ENCODE results near the gene UQCRFS1. TPM values are rescaled to one million over a fixed set of nuclear protein-coding genes. Genes with fewer than 3 reads are reported as not detected.
"Not testable (repeated sequence)": the region's sequence is repeated elsewhere in the genome, so short reads cannot be mapped to it uniquely, and the experiment has no call there.

The UQCRFS1 gene
- total RNA-seq, 1 donor: 26.9 TPM

DNA sequence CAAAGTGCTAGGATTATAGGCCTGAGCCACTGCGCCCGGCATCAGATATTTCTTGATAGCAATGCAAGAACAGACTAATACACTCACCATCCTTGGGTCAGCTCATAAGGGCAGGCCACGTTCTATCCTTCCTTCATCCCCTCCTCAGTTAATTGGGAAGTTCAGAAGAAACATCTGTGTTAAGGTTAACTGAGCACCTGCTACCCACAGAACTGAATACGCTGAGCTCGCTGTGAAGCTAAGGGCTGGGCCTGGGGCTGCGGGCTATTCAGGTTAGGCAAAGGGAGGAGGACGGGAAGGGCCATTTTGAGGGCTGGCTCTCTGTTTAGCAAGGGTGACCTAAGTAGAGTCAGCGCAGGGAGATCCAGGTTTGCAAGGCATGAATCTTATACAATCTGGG is 43.0 kb upstream of the UQCRFS1 start:
- no peak for DNase-seq (ENCODE audit: low read depth)
- H3K4me3 ChIP-seq (ENCODE audit: low read depth, low read length): no peak overlapping the region
- TF ChIP-seq, protein P1, sequence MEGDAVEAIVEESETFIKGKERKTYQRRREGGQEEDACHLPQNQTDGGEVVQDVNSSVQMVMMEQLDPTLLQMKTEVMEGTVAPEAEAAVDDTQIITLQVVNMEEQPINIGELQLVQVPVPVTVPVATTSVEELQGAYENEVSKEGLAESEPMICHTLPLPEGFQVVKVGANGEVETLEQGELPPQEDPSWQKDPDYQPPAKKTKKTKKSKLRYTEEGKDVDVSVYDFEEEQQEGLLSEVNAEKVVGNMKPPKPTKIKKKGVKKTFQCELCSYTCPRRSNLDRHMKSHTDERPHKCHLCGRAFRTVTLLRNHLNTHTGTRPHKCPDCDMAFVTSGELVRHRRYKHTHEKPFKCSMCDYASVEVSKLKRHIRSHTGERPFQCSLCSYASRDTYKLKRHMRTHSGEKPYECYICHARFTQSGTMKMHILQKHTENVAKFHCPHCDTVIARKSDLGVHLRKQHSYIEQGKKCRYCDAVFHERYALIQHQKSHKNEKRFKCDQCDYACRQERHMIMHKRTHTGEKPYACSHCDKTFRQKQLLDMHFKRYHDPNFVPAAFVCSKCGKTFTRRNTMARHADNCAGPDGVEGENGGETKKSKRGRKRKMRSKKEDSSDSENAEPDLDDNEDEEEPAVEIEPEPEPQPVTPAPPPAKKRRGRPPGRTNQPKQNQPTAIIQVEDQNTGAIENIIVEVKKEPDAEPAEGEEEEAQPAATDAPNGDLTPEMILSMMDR (IDR thresholded peaks at IDR 0.05; ENCODE audit: insufficient read depth, low read length): no peak

DNA sequence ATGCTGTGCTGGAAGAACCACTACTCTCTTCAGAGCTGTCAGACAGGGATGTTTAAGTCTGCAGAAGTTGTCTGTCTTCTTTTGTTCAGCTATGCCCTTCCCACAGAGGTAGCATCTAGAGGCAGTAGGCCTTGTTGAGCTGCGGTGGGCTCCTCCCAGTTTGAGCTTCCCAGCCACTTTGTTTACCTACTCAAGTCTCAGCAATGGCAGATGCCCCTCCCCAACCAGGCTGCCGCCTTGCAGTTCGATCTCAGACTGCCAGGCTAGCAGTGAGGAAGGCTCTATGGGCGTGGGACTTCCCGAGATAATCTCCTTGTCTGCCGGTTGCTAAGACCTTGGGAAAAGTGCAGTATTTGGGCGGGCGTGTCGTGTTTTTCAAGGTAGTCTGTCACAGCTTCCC is 42.1 kb upstream of the UQCRFS1 start:
- H3K4me3 ChIP-seq (ENCODE audit: low read depth, low read length): no peak overlapping the region
- TF ChIP-seq, protein P1 (IDR thresholded peaks at IDR 0.05; ENCODE audit: insufficient read depth, low read length): no peak
- no peak for DNase-seq (ENCODE audit: low read depth)

DNA sequence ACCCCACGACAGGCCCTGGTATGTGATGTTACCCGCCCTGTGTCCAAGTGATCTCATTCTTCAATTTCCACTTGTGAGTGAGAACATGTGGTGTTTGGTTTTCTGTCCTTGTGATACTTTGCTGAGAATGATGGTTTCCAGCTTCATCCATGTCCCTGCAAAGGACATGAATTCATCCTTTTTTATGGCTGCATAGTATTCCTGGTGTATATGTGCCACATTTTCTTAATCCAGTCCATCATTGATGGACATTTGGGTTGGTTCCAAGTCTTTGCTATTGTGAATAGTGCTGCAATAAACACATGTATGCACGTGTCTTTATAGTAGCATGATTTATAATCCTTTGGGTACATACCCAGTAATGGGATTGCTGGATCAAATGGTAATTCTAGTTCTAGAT is 36.8 kb upstream of the UQCRFS1 start:
- H3K4me3 ChIP-seq (ENCODE audit: low read depth, low read length); DNase-seq (ENCODE audit: low read depth): not testable (repeated sequence)

DNA sequence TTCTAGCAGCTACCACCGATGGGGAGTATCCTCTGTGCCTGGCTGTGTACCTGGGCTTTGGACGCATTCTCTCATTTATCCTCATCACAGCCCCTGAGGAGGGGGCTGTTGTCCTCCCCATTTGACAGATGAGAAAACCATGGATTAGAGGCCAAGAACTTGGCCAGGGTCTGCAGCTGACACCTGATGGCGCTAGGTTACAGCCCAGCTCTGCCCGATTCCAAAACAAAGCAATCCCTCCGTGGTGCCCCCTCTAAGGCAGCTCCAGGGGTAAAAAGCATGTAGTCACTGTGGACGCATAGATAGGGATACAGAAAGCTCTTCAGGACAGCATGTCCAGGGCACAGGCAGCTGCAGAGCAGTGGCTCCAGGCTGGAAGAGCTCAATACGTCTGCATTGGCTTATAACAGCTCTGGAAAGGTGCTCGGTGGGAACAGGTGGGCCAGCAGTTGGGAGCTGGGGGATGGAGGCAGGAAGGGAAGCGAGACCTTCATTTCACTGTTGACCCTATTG is 35.4 kb upstream of the UQCRFS1 start:
- DNase-seq (ENCODE audit: low read depth): no peak
- H3K4me3 ChIP-seq (ENCODE audit: low read depth, low read length): no peak overlapping the region
- TF ChIP-seq, protein P1 (IDR thresholded peaks at IDR 0.05; ENCODE audit: insufficient read depth, low read length): no peak

DNA sequence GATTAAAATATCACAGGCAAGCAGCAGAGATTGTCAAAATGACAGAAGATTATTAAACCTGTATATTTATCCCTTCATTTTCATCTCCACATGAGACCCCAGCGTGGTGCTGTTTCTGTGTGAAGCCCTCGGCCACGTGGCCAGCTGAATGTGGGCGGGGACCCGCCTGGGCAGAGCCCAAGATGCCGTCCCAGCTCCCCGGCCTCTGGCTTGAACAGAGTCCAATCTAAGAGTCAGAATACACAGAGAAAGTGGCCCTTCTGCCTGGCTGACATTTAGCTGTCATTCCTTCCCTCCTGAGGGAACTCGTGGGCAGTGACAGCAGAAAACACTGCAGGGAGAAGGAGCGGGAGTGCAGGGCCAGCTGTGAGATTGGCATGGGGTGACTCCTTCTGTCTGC is 34.9 kb upstream of the UQCRFS1 start:
- H3K4me3 ChIP-seq (ENCODE audit: low read depth, low read length): no peak overlapping the region
- TF ChIP-seq, protein P1 (IDR thresholded peaks at IDR 0.05; ENCODE audit: insufficient read depth, low read length): no peak

DNA sequence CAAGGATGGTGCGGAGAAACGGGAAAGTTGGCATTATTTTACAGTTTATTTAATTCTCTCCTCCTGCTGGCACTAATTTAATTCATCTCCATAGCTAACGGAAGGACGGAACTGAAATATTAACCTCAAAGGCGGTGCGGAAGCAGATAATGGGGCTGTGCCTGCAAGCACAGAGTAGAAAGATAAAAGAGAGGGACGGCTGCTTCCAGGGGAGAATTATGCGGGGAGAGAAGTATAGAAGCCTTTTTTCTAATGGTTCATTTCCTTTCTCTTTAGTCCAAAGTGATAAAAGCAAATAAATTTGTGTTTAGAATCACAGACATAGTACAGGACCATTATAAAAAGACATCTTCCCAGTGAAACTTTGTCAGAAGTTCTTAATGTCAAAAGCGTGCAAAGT is 34.5 kb upstream of the UQCRFS1 start:
- TF ChIP-seq, protein P1 (IDR thresholded peaks at IDR 0.05; ENCODE audit: insufficient read depth, low read length): no peak
- no peak for DNase-seq (ENCODE audit: low read depth)
- no peak overlapping the region for H3K4me3 ChIP-seq (ENCODE audit: low read depth, low read length)

More for the DNA sequence above, 34.9 kb upstream of the UQCRFS1 start:
- DNase-seq (ENCODE audit: low read depth): no peak

DNA sequence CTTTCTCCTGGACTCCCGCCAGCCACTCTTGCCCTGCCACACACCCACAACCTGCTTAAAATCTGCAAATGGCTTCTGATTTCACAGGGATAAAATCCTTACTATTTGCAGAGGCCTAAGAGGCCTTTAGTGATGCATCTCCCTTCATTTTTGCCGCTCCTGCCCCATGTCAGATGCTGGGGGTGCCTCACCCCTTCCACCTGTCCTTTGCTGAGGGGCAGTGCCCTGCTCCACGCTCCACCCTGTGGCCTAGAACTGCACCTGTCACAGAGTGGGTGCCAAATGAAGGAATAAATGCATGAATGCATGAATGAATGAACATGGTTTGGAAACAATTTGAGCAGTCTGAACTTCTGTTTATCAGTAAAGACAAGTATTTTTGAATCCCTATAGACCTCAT is 34.1 kb upstream of the UQCRFS1 start:
- no peak for DNase-seq (ENCODE audit: low read depth)
- TF ChIP-seq, protein P1 (IDR thresholded peaks at IDR 0.05; ENCODE audit: insufficient read depth, low read length): no peak
- no peak overlapping the region for H3K4me3 ChIP-seq (ENCODE audit: low read depth, low read length)
